ENCODE measurements around the gene CLPTM1L.

CLPTM1L gene

GRCh38 chr5:1356873-1357787 is 12.2 kb upstream of the CLPTM1L start:
- no peak for TF ChIP-seq TRIM28 (IDR thresholded peaks at IDR 0.05; ENCODE audit: borderline replicate concordance, low read length)
- TF ChIP-seq ZNF530 (tag by site-specific recombination; IDR thresholded peaks at IDR 0.05; ENCODE audit: low read depth) = no peak
- TF ChIP-seq ZFHX2 (tag by site-specific recombination; conservative IDR thresholded peaks at IDR 0.05) = no peak
- no peak for TF ChIP-seq ZNF791 (tag by site-specific recombination; IDR thresholded peaks at IDR 0.05)
- TF ChIP-seq ZNF571 (tag by site-specific recombination; IDR thresholded peaks at IDR 0.05) = no peak
- no peak for TF ChIP-seq KLF7 (tag by site-specific recombination; IDR thresholded peaks at IDR 0.05; ENCODE audit: borderline replicate concordance)
- TF ChIP-seq ZNF302 (tag by site-specific recombination; IDR thresholded peaks at IDR 0.05; ENCODE audit: low read depth) = no peak
- no peak for TF ChIP-seq ZNF623 (tag by site-specific recombination; IDR thresholded peaks at IDR 0.05)
- no peak for TF ChIP-seq GLIS1 (tag by site-specific recombination; IDR thresholded peaks at IDR 0.05)
- no peak for TF ChIP-seq ZNF280C (tag by site-specific recombination; IDR thresholded peaks at IDR 0.05)
- Histone ChIP-seq H3K27ac (ENCODE audit: extremely low read depth, low read depth, low read length) (no peak overlapping the region), H3K9me3 (ENCODE audit: control insufficient read depth, insufficient read depth, low read depth, low read length) (no peaks in the 10 kb centered on the region), H3K4me1 (ENCODE audit: control insufficient read depth, insufficient read depth, low read length) (no peaks in the 10 kb centered on the region), H3K36me3 (ENCODE audit: control insufficient read depth in 2 of 2, insufficient read depth in 1 of 2, low read length in 2 of 2) (no peaks in the 10 kb centered on the region), H3K4me3 (ENCODE audit: low read depth, low read length) (no peak overlapping the region)
- ChIA-PET POLR2A (no interaction called here), CTCF (interaction anchor here (1.7 kb wide), 1 partner anchor 23 kb away, joined by 4 read pairs; no protein-coding TSS in a partner anchor)

DNA sequence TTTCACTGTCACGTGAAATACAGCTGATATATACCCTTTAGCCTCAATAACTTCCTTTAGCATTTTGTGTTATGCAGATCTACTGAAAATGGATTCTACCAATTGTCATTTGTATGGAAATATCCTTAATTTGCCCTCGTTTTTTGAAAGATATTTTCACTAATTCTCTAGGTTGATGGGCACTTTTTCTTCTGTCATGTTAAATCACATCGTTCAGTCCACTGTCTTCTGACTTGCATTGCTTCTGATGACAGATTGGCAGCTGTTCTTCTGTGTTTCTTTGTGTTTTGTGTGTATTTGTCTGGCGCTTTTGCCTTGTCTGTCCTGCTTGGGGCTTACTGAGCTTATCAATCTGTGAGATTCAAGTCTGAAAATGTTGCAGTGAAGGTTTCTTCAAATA is 9.7 kb upstream of the CLPTM1L start:
- H3K4me3 ChIP-seq (ENCODE audit: low read depth, low read length) = no peak overlapping the region
- POLR2A ChIA-PET = no interaction called here
- H3K9me3 ChIP-seq (ENCODE audit: control insufficient read depth, insufficient read depth, low read depth, low read length) = no peaks in the 10 kb centered on the region
- CTCF ChIA-PET = interaction anchor here (0.6 to 2.5 kb wide), 5 partner anchors 25 to 431 kb away, joined by 3 to 10 read pairs (median 4); no protein-coding TSS in a partner anchor
- no peaks in the 10 kb centered on the region for H3K36me3 ChIP-seq (ENCODE audit: control insufficient read depth in 2 of 2, insufficient read depth in 1 of 2, low read length in 2 of 2)
- H3K27ac ChIP-seq (ENCODE audit: extremely low read depth, low read depth, low read length) = no peak overlapping the region
- H3K4me1 ChIP-seq (ENCODE audit: control insufficient read depth, insufficient read depth, low read length) = no peaks in the 10 kb centered on the region
- TF ChIP-seq TSHZ1 (tag by site-specific recombination; IDR thresholded peaks at IDR 0.05; ENCODE audit: borderline replicate concordance) (no peak), ZNF211 (tag by site-specific recombination; IDR thresholded peaks at IDR 0.05; ENCODE audit: low read depth) (no peak), SCRT2 (tag by site-specific recombination; IDR thresholded peaks at IDR 0.05) (no peak)

Data from HEK293 (cell line).